Measurements from ENCODE around the gene VPS13C.

DNA sequence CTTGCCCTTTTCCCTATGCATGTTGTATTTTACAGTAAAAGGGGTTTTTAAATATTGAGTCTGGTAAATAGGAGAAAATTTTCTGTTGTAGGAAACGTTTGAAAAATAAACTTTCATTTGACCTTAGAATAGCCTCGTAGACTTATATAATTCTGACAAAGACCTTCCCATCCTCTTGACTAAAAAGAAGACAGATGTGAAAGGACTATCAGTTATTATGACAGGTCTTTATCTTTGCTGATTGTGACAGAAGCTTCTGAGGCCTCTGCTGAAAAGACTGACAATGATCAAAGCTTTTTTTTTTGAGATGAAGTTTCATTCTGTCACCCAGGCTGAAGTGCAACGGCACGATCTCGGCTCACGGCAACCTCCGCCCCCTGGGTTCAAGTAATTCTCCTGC lies 30.7 kb upstream of the VPS13C start:
- TF ChIP-seq, protein P1, sequence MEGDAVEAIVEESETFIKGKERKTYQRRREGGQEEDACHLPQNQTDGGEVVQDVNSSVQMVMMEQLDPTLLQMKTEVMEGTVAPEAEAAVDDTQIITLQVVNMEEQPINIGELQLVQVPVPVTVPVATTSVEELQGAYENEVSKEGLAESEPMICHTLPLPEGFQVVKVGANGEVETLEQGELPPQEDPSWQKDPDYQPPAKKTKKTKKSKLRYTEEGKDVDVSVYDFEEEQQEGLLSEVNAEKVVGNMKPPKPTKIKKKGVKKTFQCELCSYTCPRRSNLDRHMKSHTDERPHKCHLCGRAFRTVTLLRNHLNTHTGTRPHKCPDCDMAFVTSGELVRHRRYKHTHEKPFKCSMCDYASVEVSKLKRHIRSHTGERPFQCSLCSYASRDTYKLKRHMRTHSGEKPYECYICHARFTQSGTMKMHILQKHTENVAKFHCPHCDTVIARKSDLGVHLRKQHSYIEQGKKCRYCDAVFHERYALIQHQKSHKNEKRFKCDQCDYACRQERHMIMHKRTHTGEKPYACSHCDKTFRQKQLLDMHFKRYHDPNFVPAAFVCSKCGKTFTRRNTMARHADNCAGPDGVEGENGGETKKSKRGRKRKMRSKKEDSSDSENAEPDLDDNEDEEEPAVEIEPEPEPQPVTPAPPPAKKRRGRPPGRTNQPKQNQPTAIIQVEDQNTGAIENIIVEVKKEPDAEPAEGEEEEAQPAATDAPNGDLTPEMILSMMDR (IDR thresholded peaks at IDR 0.05; ENCODE audit: low read length), result no peak
- no peak for TF ChIP-seq EZH2 (IDR thresholded peaks at IDR 0.05; ENCODE audit: borderline replicate concordance, low read length)

Measured in OCI-LY1 (cell line).